Measurements from ENCODE around the gene RAP1GDS1.

- TF ChIP-seq CTCF (IDR thresholded peaks at IDR 0.05) (no peak), POLR2AphosphoS5 (IDR thresholded peaks at IDR 0.05) (no peak), POLR2A (IDR thresholded peaks at IDR 0.05; ENCODE audit: low read depth) (no peak), EP300 (IDR thresholded peaks at IDR 0.05) (no peak)
These were observed 132.9 kb downstream of the RAP1GDS1 start for GRCh38 chr4:98394134-98394533.

All from esophagus muscularis mucosa (tissue), 4 donors.